GM23248 (cell line): Measurements from ENCODE around the gene TMEM154.

Experiments used
- EZH2 ChIP-seq: fragments of 200-600 bp; sonication (generic); IDR thresholded peaks from 2 replicates; pipeline ENCODE4 v1.6.1; 2018; ENCODE audit warnings: antibody characterized with exemption, mild to moderate bottlenecking; ENCODE audit not compliant: insufficient read depth, poor library complexity, severe bottlenecking
- EZH2phosphoT487 ChIP-seq: fragments of 200-600 bp; sonication (generic); IDR thresholded peaks from 2 replicates; pipeline ENCODE4 v1.6.1; 2018; ENCODE audit warnings: antibody characterized with exemption, moderate library complexity, mild to moderate bottlenecking, low read depth; ENCODE audit not compliant: insufficient read depth

DNA sequence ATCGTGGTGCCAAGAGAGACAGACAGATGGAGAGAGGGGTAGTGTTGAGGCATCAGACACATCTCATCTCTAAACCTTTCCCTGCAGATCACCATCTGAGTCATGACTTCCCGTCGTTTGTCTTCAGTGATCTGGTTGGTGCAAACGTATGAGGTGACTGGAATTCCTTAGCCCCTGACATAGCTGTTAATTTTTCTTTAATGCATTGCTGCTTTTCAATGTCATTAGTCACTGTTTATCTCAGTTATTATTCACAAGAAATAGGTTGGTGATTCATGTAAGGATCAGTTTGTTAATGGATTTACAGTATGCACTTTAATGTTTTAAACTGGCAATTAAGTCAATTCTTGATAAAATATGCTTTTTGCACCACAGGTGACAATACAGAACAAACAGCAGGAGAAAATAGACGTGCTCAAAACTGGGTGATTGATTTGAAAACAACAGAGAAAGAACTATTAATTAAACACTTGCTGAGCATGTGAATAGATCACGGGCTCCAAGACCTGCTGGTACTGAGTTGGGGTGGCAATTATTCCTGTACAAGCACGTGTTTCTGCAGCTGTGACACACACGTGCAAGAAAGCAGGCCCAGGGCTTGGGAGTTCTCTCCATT, 1.3 kb upstream of the TMEM154 start:
- TF ChIP-seq EZH2, result no peak
- TF ChIP-seq EZH2phosphoT487, result no peak
